HG03439 (cell line): ENCODE measurements around the gene ARID1A.
A peak's percentile ranks its signal among the peaks of the same experiment; 100 is the strongest.

Source experiments
- ATAC-seq: cut with Tn5 transposase; IDR thresholded peaks from one replicate; pipeline ENCODE4 v1.9.1; 2021; ENCODE audit warnings: mild to moderate bottlenecking, moderate library complexity; ENCODE audit not compliant: unreplicated experiment

Gene ARID1A

GRCh38 chr1:26826261-26827105, 130.7 kb downstream of the ARID1A start, which contains the start of gene ZDHHC18:
Gene ZDHHC18, plus strand, starts transcription at chr1:26826688. Its CDS starts 117 bp downstream, at chr1:26826805.
- ATAC-seq = peak; percentile 73

DNA sequence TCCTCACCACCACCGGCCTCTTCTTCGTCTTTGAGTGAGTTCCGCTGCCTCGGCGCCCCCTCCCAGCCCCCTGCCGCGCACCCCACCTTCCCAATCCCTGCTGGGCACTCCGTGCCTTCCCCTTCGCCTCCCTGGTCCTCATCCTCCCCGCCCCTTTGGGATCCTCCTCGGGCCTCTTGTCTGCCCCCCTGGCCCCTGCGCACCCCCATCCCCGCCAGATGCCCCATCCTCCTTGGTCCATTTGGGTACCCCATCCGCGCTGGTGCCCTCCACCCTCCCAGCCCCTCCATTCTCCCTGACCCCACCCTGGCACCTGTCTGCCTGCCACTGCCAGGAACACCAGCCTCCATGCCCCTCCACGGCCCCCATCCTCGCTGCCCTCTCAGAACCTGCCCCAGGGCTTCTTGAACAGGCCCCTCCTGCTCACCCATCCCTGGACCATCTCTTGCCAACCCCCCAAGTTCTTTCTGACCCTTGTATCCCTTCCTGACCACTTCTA, 131.3 kb downstream of the ARID1A start:
- ATAC-seq = peak; percentile 13

- no peak for ATAC-seq
Observed at GRCh38 chr1:26827663-26828062, 131.8 kb downstream of the ARID1A start.

GRCh38 chr1:26828411-26828991, 132.7 kb downstream of the ARID1A start:
- ATAC-seq = no peak

GRCh38 chr1:26829184-26829911, 133.5 kb downstream of the ARID1A start:
- ATAC-seq = no peak

- ATAC-seq = no peak
Observed at GRCh38 chr1:26831059-26831458, 135.2 kb downstream of the ARID1A start.
